HCT116 (cell line): ENCODE data around the gene SLAIN2. TPM values are rescaled to one million over a fixed set of nuclear protein-coding genes. Genes with fewer than 3 reads are reported as not detected.

Experiments used
- ATAC-seq: fragments of 200-7000 bp; cut with Tn5 transposase; 2 replicates; pipeline ENCODE4 v1.9.1; 2020; ENCODE audit warnings: mild to moderate bottlenecking, moderate library complexity
- BruUV-seq: library from RNA; stranded (reverse); fragments of 400-500 nt; replicated peaks from 2 replicates; lab custom pipeline; 2021; lab: Mats Ljungman, UMichigan
- CTCF ChIA-PET: fragments of 300-600 bp; sonication (Branson Sonifier 250); formaldehyde crosslinking; loops from one replicate; lab custom pipeline; 2021; ENCODE audit warnings: antibody characterized with exemption; lab: Charles Lee
- POLR2A ChIA-PET: fragments of 300-600, 350-600 bp; sonication (Branson Sonifier 250); formaldehyde crosslinking; loops from one replicate; lab custom pipeline; 2021; ENCODE audit warnings: antibody characterized with exemption; lab: Charles Lee
- RAD21 ChIA-PET, 2 experiments: fragments of 300-600 bp; sonication (Branson Sonifier 250); formaldehyde crosslinking; loops; one replicate each; lab custom pipeline; 2023; ENCODE audit warnings: low total read pairs in 2 of 2; ENCODE audit not compliant: uncharacterized antibody in 2 of 2, unreplicated experiment in 2 of 2, low non-redundant PET in 1 of 2; lab: Charles Lee
- DNase-seq: peaks from one replicate; pipeline ENCODE4 v3.0.0-alpha.2; 2010; ENCODE audit warnings: low read depth, low spot score
- H2AFZ ChIP-seq: fragments of 200-600 bp; shearing (Covaris generic), sonication (generic); 2 replicates; pipeline ENCODE4 v1.6.1; 2017; ENCODE audit warnings: low read depth, mixed run types, mixed read lengths, antibody characterized with exemption, low read length; ENCODE audit not compliant: poor library complexity, severe bottlenecking
- H3K27ac ChIP-seq: 2 replicates; pipeline ENCODE4 v1.5.1; 2012; ENCODE audit warnings: low read depth, low read length
- H3K27me3 ChIP-seq: fragments of 200-600 bp; sonication (generic); 2 replicates; pipeline ENCODE4 v1.6.1; 2016; ENCODE audit warnings: mixed run types, low read length, mixed read lengths; ENCODE audit not compliant: insufficient read depth
- H3K36me3 ChIP-seq, 2 experiments: fragments of 200-500 bp in 1 of 2; fragments of 200-600 bp in 1 of 2; sonication (Bioruptor generic) in 1 of 2; sonication (generic) in 1 of 2; 2 replicates each; pipeline versions ENCODE4 v1.5.1 to v1.6.1; 2014 to 2016; ENCODE audit warnings: low read length in 2 of 2, inconsistent platforms in 1 of 2, mixed read lengths in 1 of 2, mixed run types in 1 of 2; ENCODE audit not compliant: insufficient read depth in 2 of 2, control insufficient read depth in 1 of 2
- H3K4me1 ChIP-seq, 2 experiments: fragments of 200-600 bp in 1 of 2; sonication (generic) in 1 of 2; 2 replicates each; pipeline versions ENCODE4 v1.5.1 to v1.6.1; 2012 to 2017; ENCODE audit warnings: low read length in 2 of 2, inconsistent platforms in 1 of 2, mild to moderate bottlenecking in 1 of 2, mixed read lengths in 1 of 2, mixed run types in 1 of 2, moderate library complexity in 1 of 2; ENCODE audit not compliant: insufficient read depth in 2 of 2, control insufficient read depth in 1 of 2
- H3K4me2 ChIP-seq: fragments of 200-600 bp; sonication (generic); 2 replicates; pipeline ENCODE4 v1.6.1; 2017; ENCODE audit warnings: mixed run types, low read length, mixed read lengths
- H3K4me3 ChIP-seq, 2 experiments: fragments of 200-600 bp in 1 of 2; sonication (generic) in 1 of 2; replicated peaks in 1 of 2; 2 replicates each; pipeline ENCODE4 v1.5.1; 2011 to 2016; ENCODE audit warnings: low read length in 2 of 2, control low read depth in 1 of 2, low read depth in 1 of 2, mild to moderate bottlenecking in 1 of 2, mixed read lengths in 1 of 2, mixed run types in 1 of 2
- H3K79me2 ChIP-seq: fragments of 200-600 bp; sonication (generic); 2 replicates; pipeline ENCODE4 v1.6.1; 2017; ENCODE audit warnings: mild to moderate bottlenecking, mixed run types, low read length, moderate library complexity, mixed read lengths; ENCODE audit not compliant: insufficient read depth
- H3K9ac ChIP-seq: fragments of 200-600 bp; sonication (generic); 2 replicates; pipeline ENCODE4 v1.6.1; 2016; ENCODE audit warnings: low read length, mixed read lengths
- H3K9me2 ChIP-seq: fragments of 200-600 bp; sonication (generic), shearing (Covaris generic); 2 replicates; pipeline ENCODE4 v1.6.1; 2017; ENCODE audit warnings: mixed run types, mild to moderate bottlenecking, moderate library complexity; ENCODE audit not compliant: insufficient read depth
- H3K9me3 ChIP-seq, 2 experiments: fragments of 200-500 bp in 1 of 2; fragments of 200-600 bp in 1 of 2; sonication (Bioruptor generic) in 1 of 2; sonication (generic) in 1 of 2; 2 replicates each; pipeline ENCODE4 v1.6.1; 2014 to 2017; ENCODE audit warnings: low read length in 2 of 2, mixed read lengths in 2 of 2, inconsistent platforms in 1 of 2, low read depth in 1 of 2, mild to moderate bottlenecking in 1 of 2, mixed run types in 1 of 2, moderate library complexity in 1 of 2; ENCODE audit not compliant: control insufficient read depth in 1 of 2, insufficient read depth in 1 of 2
- H4K20me1 ChIP-seq: fragments of 200-600 bp; sonication (generic), shearing (Covaris generic); 2 replicates; pipeline ENCODE4 v1.6.1; 2017; ENCODE audit warnings: mixed run types, mild to moderate bottlenecking, moderate library complexity; ENCODE audit not compliant: insufficient read depth
- CBX3 ChIP-seq: IDR thresholded peaks from 2 replicates; pipeline ENCODE4 v1.6.1; 2012; ENCODE audit warnings: low read depth
- FOSL1 ChIP-seq: IDR thresholded peaks from 2 replicates; pipeline ENCODE4 v1.6.1; 2012; ENCODE audit warnings: low read depth
- POLR2A ChIP-seq: IDR thresholded peaks from 2 replicates; pipeline ENCODE4 v1.7.0; 2011; ENCODE audit warnings: borderline replicate concordance; ENCODE audit not compliant: insufficient read depth, insufficient read length; ENCODE audit errors: extremely low read depth
- POLR2AphosphoS5 ChIP-seq: IDR thresholded peaks from 2 replicates; pipeline ENCODE4 v1.6.1; 2011; ENCODE audit warnings: mild to moderate bottlenecking, low read depth, low read length, moderate library complexity
- RAD21 ChIP-seq: IDR thresholded peaks from 2 replicates; pipeline ENCODE4 v1.6.1; 2012; ENCODE audit warnings: low read depth, mild to moderate bottlenecking
- SIN3A ChIP-seq: IDR thresholded peaks from 2 replicates; pipeline ENCODE4 v1.6.1; 2012; ENCODE audit warnings: low read depth
- ZFX ChIP-seq: fragments of 450-650 bp; IDR thresholded peaks from 2 replicates; pipeline ENCODE4 v1.6.1; 2017
- intact Hi-C: fragments of 100-400 bp; cut with micrococcal nuclease; formaldehyde crosslinking; loops from 2 replicates; pipeline ENCODE4 v1.10.0; 2022
- total RNA-seq: library from RNA; stranded (reverse); gene quantifications from one replicate; pipeline ENCODE4 v1.2.1, GENCODE V29; 2021; ENCODE audit not compliant: unreplicated experiment
- TF ChIP-seq, protein P1 (sequence below): IDR thresholded peaks from 2 replicates; pipeline ENCODE4 v1.6.1; 2012
- TF ChIP-seq, protein P2 (sequence below): IDR thresholded peaks from 2 replicates; pipeline ENCODE4 v1.6.1; 2011; ENCODE audit warnings: mild to moderate bottlenecking, low read length, moderate library complexity; ENCODE audit not compliant: insufficient replicate concordance; ENCODE audit errors: extremely low read depth
- TF ChIP-seq, protein P3 (sequence below): IDR thresholded peaks from 2 replicates; pipeline ENCODE4 v1.6.1; 2012; ENCODE audit warnings: low read depth

SLAIN2 gene
- total RNA-seq, 1 experiment from 2014 or later = 50.3 TPM

DNA sequence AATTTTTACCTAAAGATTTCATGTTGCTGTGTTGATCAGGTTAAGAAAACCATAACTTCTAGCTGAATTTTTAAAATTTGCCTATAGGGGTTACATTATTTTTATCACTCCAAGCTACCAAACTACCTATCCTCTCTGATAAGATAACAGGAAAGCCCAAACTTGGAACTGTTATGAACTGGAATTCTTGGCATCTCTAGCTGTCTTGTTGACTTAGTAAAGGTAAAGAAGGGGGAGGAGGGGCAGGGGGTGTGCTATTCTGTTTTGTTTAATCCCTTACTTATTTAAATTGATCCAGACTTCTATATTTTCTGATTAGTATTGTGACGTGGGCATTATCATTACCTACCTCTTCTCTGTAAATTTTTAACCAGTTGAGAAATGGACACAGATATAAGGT, 54.7 kb downstream of the SLAIN2 start:
- RAD21 ChIA-PET = no interaction called here
- Histone ChIP-seq H3K79me2 (no peaks in the 10 kb centered on the region), H3K4me1 (no peaks in the 10 kb centered on the region), H3K4me2 (no peak overlapping the region), H3K4me3 (no peak overlapping the region), H3K36me3 (no peaks in the 10 kb centered on the region), H3K9ac (no peak overlapping the region), H2AFZ (no peak overlapping the region), H3K27me3 (no peaks in the 10 kb centered on the region), H3K9me3 (no peaks in the 10 kb centered on the region), H3K9me2 (no peaks in the 10 kb centered on the region), H3K27ac (no peak overlapping the region), H4K20me1 (no peaks in the 10 kb centered on the region)
- intact Hi-C loops = no loop called here
- ATAC-seq (no peak), DNase-seq (no peak)
- CTCF ChIA-PET = no interaction called here
- TF ChIP-seq ZFX (no peak), SIN3A (no peak), FOSL1 (no peak), CBX3 (no peak)
- no TSS peak for BruUV-seq
- POLR2A ChIA-PET = no interaction called here

DNA sequence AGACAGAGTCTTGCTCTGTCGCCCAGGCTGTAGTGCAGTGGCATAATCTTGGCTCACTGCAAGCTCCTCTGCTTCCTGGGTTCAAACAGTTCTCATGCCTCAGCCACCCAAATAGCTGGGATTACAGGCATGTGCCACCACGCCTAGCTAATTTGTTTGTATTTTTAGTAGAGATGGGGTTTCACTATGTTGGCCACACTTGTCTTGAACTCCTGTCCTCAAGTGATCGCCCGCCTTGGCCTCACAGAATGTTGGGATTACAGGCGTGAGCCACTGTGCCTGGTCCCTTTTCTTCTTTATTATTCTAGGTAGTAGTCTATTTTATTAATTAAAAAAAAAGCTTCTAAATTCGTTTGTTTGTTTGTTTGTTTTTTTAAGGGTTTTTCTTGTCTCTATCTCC, 59.1 kb downstream of the SLAIN2 start:
- no peaks in the 10 kb centered on the region for H3K27me3 ChIP-seq
- H3K27ac ChIP-seq = no peak overlapping the region
- intact Hi-C loops = no loop called here
- no peak overlapping the region for H3K9ac ChIP-seq
- no TSS peak for BruUV-seq
- no peaks in the 10 kb centered on the region for H4K20me1 ChIP-seq
- H2AFZ ChIP-seq = no peak overlapping the region
- no peak for TF ChIP-seq POLR2AphosphoS5
- TF ChIP-seq, protein P1, sequence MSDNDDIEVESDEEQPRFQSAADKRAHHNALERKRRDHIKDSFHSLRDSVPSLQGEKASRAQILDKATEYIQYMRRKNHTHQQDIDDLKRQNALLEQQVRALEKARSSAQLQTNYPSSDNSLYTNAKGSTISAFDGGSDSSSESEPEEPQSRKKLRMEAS = no peak
- TF ChIP-seq RAD21 = no peak
- no peak for TF ChIP-seq CBX3
- TF ChIP-seq, protein P2, sequence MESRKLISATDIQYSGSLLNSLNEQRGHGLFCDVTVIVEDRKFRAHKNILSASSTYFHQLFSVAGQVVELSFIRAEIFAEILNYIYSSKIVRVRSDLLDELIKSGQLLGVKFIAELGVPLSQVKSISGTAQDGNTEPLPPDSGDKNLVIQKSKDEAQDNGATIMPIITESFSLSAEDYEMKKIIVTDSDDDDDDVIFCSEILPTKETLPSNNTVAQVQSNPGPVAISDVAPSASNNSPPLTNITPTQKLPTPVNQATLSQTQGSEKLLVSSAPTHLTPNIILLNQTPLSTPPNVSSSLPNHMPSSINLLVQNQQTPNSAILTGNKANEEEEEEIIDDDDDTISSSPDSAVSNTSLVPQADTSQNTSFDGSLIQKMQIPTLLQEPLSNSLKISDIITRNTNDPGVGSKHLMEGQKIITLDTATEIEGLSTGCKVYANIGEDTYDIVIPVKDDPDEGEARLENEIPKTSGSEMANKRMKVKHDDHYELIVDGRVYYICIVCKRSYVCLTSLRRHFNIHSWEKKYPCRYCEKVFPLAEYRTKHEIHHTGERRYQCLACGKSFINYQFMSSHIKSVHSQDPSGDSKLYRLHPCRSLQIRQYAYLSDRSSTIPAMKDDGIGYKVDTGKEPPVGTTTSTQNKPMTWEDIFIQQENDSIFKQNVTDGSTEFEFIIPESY = no peak
- TF ChIP-seq, protein P3, sequence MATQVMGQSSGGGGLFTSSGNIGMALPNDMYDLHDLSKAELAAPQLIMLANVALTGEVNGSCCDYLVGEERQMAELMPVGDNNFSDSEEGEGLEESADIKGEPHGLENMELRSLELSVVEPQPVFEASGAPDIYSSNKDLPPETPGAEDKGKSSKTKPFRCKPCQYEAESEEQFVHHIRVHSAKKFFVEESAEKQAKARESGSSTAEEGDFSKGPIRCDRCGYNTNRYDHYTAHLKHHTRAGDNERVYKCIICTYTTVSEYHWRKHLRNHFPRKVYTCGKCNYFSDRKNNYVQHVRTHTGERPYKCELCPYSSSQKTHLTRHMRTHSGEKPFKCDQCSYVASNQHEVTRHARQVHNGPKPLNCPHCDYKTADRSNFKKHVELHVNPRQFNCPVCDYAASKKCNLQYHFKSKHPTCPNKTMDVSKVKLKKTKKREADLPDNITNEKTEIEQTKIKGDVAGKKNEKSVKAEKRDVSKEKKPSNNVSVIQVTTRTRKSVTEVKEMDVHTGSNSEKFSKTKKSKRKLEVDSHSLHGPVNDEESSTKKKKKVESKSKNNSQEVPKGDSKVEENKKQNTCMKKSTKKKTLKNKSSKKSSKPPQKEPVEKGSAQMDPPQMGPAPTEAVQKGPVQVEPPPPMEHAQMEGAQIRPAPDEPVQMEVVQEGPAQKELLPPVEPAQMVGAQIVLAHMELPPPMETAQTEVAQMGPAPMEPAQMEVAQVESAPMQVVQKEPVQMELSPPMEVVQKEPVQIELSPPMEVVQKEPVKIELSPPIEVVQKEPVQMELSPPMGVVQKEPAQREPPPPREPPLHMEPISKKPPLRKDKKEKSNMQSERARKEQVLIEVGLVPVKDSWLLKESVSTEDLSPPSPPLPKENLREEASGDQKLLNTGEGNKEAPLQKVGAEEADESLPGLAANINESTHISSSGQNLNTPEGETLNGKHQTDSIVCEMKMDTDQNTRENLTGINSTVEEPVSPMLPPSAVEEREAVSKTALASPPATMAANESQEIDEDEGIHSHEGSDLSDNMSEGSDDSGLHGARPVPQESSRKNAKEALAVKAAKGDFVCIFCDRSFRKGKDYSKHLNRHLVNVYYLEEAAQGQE = no peak
- no peak for TF ChIP-seq POLR2A
- no peaks in the 10 kb centered on the region for H3K9me3 ChIP-seq
- no peak overlapping the region for H3K4me3 ChIP-seq
- ChIA-PET CTCF (no interaction called here), RAD21 (no interaction called here), POLR2A (no interaction called here)
- no peak for ATAC-seq
- no peaks in the 10 kb centered on the region for H3K9me2 ChIP-seq
- H3K4me1 ChIP-seq = no peaks in the 10 kb centered on the region
- no peak for DNase-seq
- no peaks in the 10 kb centered on the region for H3K79me2 ChIP-seq
- H3K36me3 ChIP-seq = no peaks in the 10 kb centered on the region
- H3K4me2 ChIP-seq = no peak overlapping the region
